DMS114 treated with DMSO at 0.1 percent for 48 hours (cell line): ENCODE data around the gene VANGL2.

Experiments used
- DNase-seq: peaks from one replicate; lab custom pipeline; 2025; ENCODE audit not compliant: unreplicated experiment; lab: John Stamatoyannopoulos, UW

Gene VANGL2

DNA sequence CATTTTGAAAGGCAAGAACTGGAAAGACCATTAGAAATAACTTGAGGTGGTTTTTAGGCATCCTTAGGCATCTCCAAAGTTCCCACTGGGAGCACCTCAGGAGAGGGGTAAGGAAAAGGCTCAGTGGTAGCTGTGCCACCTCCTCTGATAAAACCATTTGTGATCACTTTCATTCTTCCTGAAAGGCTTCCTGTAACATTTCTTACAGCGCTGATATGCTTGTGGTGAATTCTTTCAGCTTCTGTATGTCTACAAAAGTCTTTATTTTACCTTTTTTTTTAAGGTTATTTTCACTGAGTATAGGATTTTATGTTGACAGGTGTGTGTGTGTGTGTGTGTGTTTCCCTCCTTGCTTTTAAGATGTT lies 54.8 kb downstream of the VANGL2 start:
- DNase-seq = no peak

- no peak for DNase-seq
Measured at GRCh38 chr1:160459056-160459455, 58.7 kb downstream of the VANGL2 start.

- no peak for DNase-seq
Measured at GRCh38 chr1:160459687-160460086, 59.3 kb downstream of the VANGL2 start.

GRCh38 chr1:160460214-160460642 lies 59.9 kb downstream of the VANGL2 start:
- no peak for DNase-seq

DNA sequence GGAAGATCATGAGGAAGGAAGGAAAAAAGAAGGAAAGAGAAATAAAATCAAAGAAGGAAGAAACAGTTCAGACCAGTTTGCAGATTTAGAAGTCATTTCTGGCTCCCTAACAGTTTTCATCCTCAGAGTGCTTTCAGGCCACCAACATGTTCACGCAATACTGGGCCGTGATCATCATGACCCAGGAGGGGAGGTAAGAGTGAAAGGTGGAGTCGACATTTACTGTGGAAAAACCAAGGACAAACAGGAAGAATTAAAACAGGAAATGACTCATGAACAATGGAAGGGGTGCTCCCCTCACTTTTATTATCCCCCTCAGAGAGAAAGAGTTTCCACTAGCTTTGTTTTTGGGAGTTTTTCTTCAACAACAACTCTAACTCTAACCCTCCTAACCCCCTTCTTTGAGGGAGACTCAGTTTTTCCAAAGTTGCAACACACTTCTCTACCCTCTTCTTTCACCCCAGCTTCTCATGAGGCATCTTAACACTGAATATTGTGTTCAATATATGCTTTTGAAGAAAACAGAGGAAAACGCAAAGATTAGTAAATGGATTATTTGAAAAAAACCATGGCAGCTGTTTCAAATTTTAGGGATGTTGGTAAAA lies 60.4 kb downstream of the VANGL2 start:
- no peak for DNase-seq

DNA sequence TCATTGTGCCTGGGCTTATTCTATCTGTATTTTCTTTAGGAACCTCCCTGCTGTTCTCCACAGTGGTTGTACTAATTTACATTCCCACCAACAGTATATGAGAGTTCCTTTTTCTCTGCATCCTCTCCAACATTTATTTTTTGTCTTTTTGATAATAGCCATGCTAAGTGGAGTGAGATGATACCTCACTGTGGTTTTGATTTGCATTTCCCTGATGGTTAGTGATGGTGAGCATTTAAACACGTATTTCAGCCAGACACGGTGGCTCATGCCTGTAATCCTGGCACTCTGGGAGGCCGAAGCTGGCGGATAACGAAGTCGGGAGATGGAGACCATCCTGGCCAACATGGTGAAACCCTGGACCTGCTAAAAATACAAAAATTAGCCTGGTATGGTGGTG lies 64.8 kb downstream of the VANGL2 start:
- no peak for DNase-seq

DNA sequence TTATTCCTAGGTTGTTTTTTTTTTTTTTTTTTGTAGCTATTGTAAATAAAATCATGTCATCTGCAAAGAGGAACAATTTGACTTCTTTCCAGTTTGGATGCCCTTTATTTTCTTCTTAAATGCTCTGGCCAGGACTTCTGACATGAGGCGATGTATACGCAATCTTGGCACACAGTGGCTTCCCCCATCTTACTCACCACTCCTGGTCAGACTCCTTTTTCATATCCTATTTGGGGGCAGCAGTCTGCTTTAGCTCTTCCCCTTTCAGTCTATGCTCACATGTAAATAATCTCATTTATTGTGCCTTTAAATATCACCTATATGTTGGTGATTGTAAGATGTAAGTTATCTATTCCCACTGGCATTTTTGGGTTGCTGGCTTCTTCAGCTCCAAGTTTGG lies 66.6 kb downstream of the VANGL2 start:
- DNase-seq = no peak

GRCh38 chr1:160467576-160467975 lies 67.2 kb downstream of the VANGL2 start:
- no peak for DNase-seq

- no peak for DNase-seq
Measured at GRCh38 chr1:160471253-160471652, 70.9 kb downstream of the VANGL2 start.

GRCh38 chr1:160472112-160472511 lies 71.7 kb downstream of the VANGL2 start:
- no peak for DNase-seq

GRCh38 chr1:160474392-160475242 lies 74.3 kb downstream of the VANGL2 start:
- DNase-seq = no peak
